ENCODE results near the gene FBN2.

The FBN2 gene

DNA sequence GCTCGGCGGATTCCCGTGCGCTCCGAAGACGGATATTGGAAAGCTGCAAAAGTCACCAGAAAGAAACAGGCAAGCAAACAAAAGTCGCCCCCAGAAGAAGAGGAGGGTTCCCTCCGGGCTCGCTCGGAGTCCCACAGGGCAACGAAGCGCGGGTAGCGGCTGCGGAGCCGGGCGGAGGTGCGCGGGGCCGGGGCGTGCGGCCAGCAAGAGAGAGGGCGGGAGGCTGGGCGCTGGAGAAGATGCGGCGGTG, at the start of gene FBN2:
TSS of gene FBN2 (minus strand) at position 246 of the 250 bp plus-strand sequence. CDS start 642 bp downstream, outside the sequence.
- no peak for DNase-seq (ENCODE audit: low read depth)

DNA sequence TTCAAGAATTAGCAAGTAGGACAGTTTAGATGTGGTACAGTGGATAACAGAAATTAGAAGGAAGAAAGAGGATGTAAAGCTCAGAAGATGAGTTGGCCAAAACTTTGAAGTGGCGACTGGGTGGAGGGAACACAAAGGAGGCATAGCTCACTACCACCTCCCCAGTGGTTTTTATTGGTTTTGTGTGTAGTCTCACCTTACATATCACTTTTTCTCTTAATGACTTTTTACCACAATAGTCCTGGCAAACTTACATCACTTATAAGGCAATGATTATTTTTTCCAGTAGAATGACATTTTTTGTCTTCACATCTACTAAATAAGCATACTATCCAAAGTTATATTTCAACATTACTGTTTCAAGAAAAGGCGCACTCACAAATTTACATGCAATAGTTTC, 49.2 kb upstream of the FBN2 start:
- DNase-seq (ENCODE audit: low read depth): no peak

DNA sequence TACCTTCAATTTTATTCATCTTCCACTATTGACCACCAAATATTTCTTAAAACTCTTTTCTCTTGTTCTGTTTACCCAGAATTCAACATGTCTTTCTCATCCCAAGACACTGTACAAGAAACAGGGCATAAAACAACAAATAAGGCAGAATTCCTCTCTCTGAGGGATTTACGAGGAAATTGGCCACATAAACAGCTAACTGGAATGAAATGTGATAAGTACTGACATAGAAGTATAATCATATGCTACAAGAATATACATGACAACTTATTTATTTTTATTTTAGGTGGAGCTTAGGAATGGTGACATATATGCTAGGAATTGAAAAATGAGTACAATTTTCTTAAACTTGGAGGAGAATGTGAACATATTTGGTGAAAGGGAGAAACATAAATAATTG, 48.8 kb upstream of the FBN2 start:
- no peak for DNase-seq (ENCODE audit: low read depth)

GRCh38 chr5:128579639-128580038, 41.6 kb upstream of the FBN2 start:
- DNase-seq (ENCODE audit: low read depth): no peak

DNA sequence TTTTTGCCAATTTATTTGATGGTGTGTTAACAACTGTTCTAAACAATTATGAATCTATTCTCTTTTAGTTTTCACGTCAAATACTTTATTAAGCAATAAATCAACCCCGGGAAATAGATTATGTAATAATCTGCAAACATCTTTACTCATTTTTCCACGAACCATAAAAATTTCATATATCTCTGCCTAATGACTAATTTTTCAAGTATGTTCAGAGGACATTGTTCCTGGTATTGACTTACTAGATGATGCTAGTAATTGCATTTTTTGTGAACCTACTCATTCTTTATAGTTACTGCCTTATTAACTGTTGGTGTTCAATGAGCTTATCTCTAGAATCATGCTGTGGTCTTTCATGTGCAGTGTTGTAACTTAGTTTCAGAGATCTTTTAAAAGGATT, 41.0 kb upstream of the FBN2 start:
- peak; percentile 27 for DNase-seq (ENCODE audit: low read depth)

- DNase-seq (ENCODE audit: low read depth): no peak
Measured at GRCh38 chr5:128574041-128574440, 36.0 kb upstream of the FBN2 start.

DNA sequence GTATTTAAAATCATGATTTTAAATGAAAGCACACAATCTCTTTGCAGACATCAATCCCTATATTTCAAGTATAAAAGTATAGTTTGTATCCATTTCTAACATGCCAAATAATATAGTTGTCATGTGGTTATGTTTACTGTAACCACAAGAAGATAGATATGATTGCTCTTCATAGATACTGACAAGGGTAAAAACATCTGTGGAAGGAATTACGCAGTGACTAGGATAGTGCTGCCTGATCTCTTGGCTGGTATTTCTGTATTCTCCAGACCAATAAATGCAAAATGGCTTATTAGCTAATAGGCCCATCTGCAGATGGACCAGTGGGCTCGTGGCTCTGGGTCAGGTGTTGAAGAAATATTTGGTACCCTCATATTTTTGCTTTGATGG, 34.9 kb upstream of the FBN2 start:
- DNase-seq (ENCODE audit: low read depth): no peak

GRCh38 chr5:128572051-128572929, 34.2 kb upstream of the FBN2 start:
- no peak for DNase-seq (ENCODE audit: low read depth)

DNA sequence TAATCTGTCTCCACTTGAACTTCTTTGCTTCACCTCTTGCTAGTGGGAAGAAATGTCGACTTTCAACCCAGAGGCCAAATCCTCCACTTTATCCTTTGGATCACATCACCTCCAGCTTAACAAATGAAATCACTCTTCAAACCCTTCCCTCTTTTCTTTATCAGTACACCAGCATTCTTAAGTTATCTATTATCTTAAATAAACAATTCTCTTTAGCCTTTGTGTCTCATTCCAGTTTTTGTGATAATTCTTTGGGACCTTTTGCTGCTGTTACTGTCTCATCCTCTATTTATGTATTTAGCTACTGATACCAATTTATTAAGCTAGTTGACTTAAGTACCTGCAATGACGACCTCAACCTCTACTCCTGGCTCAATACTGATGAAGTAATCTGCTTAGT, 28.1 kb upstream of the FBN2 start:
- DNase-seq (ENCODE audit: low read depth): no peak

GRCh38 chr5:128559300-128560297, 21.6 kb upstream of the FBN2 start:
- DNase-seq (ENCODE audit: low read depth): no peak

DNA sequence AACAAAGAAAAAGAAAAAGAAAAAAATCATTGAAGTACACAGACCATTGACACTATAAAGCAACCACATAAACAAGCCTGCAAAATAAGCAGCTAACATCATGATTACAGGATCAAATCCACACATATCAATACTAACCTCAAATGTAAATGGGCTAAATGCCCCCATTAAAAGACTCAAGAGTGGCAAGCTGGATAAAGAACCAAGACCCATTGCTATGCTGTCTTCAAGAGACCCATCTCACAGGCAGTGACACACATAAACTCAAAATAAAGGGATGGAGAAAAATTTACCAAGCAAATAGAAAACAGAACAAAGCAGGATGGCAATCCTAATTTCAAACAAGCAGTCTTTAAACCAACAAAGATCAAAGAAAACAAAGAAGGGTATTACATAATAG, 15.7 kb upstream of the FBN2 start:
- no peak for DNase-seq (ENCODE audit: low read depth)

DNA sequence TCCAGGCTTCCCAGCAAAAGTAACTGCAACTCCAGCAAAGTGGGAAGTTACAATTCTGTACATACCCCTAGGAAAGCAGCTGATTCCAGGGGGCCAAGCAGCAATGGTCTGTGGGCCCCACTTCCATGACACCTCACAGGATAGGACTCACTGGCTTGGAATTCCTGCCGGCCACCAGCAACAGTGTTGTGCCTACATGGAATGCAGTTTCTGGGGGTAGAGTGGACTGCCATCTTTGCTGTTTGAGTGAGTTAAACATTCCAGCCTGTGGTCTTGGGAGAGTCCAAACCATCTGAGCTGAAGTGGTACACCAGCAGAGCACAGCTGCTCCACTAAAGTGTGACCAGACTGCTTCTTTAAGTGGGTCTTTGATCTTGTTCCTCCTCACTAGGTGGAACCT, 13.4 kb upstream of the FBN2 start:
- DNase-seq (ENCODE audit: low read depth): no peak

DNA sequence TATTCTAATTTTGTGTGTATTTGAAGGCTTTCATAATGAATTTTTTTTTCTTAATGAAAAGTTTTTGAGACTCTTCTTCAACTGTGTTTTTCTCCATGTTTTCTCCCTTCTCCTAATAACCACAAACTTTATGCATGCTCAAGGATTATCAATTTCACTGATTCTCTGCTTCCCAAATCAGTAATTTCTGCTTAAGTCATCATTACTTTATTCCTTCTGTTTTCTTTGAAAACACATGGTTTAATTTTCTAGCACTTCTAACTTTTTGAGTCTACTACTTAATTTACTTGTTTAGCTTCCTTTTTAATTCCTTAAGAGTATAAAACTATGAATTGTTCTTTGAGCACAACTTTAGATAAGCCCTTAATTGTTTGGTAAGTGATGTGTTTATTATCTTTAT, 11.5 kb upstream of the FBN2 start:
- DNase-seq (ENCODE audit: low read depth): no peak

DNA sequence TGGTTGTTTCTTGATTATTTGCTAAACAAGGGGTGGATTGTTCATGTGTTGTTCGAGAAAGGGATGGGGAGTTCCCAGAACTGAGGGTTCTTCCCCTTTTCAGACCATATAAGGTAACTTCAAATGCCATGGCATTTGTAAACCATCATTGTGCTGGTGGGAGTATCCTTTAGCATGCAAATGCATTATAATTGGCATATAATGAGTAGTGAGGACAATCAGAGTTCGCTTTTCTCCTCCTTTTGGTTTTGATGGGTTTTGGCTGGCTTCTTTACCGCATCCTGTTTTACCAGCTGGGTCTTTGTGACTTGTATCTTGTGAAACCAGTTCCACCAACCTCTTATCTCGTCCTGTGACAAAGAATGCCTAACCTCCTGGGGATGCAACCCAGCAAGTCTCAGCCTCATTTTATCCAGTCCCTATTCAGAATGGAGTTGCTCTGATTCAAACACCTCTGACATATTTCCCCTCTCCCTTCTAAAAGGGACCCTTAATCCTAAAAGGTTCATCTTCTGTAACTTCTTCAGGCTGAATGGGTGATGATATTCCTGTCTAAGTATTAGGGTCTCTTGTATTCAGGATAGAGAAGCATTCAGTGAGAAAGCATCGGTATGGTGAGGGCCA, 8.7 kb upstream of the FBN2 start:
- DNase-seq (ENCODE audit: low read depth): no peak

DNA sequence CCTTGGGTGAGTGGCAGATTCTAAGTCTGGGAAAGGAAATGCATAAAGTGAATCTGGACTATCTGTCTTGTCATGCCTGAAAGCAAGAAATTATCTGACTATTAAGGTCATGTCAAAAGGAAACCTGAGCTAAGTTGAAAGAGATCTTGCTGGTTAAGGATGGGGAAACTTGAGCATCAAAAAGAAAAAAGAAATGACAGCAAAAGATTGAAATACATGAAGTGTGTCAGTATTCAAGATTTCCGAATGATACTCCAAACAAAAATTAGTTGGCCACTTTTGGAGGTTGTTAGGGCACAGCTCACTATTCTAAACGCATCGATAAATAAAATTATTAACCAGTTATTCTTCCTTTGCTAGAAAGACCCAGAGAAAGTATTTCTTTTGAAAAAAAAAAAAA, 3.3 kb upstream of the FBN2 start:
- DNase-seq (ENCODE audit: low read depth): no peak

GRCh38 chr5:128539038-128539429, 989 bp upstream of the FBN2 start:
- DNase-seq (ENCODE audit: low read depth): no peak

DNA sequence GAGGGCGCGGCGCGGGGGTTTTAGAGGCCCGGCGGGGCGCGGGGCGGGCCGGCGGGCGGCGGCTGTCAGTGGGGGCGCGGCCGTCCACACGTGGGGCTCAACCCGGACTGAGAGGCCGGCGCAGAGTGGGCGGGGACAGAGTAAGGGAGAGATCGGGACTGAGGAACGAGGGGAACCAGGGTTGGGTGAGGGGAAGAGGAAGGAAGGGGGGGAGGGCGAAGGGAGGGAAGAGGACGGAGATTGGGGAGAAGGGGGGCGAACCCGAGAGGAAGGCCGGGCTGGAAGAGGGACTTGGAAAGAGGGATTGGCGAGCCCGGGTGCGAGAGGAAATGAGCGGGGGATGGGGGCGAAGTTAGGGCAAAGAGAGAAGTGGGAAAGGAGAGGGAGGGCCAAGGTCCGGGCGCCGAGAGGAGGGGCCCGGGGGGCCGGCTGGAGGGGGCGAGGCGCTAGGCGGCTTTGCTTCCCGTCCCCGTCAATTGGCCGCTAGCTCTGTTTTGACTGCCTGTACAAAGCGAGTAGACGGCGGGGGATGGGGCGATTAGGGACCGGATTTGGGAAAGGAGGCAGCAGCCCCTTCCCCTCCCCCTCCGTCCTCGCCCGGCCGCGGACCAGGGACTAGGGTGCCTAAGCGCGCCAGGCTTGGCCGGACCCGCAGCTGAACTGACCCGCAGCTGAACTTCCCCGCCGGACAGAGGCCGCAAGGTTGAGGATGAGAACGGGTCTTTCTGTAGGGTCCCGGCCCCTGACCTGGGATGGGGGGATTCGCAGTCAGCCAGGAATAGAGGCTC, 399 bp upstream of the FBN2 start:
- peak; percentile 49 for DNase-seq (ENCODE audit: low read depth)

GRCh38 chr5:128537221-128537999, 635 bp downstream of the FBN2 start:
- peak; percentile 11 for DNase-seq (ENCODE audit: low read depth)

- no peak for DNase-seq (ENCODE audit: low read depth)
Measured at GRCh38 chr5:128536254-128537220, 1.5 kb downstream of the FBN2 start.

- DNase-seq (ENCODE audit: low read depth): no peak
Measured at GRCh38 chr5:128535251-128535650, 2.8 kb downstream of the FBN2 start.
